HG02678 (cell line): ENCODE measurements around the gene P2RY6.

Source experiments
- ATAC-seq: cut with Tn5 transposase; IDR thresholded peaks from one replicate; pipeline ENCODE4 v1.9.1; 2021; ENCODE audit warnings: mild to moderate bottlenecking, moderate library complexity; ENCODE audit not compliant: unreplicated experiment

The P2RY6 gene

DNA sequence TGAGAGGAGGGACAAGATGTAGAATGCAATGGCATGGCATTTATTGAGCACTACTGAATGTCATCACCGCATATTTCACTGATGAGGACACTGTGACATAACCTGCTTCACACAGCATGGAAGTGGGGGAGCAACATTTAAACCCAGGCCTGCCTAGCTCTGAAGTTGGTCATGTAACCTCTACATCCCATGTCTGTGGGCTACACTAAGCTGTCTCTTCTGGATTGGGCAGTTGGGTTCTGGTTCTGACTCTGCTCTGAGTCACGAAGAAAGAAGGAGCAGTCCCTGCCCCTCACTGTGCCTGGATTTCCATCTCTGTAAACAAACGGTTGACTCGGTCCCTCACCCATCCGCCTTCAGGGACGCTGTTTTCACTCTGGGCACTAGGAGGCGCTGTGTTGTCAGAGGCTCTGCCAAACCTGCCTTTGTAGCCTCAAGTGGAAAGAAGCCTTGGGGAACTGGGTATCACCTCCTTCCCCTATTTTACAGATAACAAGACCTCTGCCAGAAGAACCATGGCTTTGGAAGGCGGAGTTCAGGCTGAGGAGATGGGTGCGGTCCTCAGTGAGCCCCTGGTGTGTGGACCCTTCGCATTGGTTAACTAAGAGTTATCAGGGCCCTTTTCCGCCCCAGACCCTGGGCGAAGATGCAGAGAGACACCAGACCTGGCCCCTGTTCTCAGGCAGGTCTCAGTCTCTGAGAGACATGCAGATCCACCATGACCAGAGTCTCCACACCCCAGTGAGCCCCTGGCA, 23.3 kb downstream of the P2RY6 start:
- no peak for ATAC-seq

GRCh38 chr11:73295996-73296318, 23.8 kb downstream of the P2RY6 start:
- no peak for ATAC-seq

- no peak for ATAC-seq
Observed at GRCh38 chr11:73296501-73297230, 24.5 kb downstream of the P2RY6 start.

DNA sequence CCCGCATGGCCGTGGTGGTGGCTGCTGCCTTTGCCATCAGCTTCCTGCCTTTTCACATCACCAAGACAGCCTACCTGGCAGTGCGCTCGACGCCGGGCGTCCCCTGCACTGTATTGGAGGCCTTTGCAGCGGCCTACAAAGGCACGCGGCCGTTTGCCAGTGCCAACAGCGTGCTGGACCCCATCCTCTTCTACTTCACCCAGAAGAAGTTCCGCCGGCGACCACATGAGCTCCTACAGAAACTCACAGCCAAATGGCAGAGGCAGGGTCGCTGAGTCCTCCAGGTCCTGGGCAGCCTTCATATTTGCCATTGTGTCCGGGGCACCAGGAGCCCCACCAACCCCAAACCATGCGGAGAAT, 25.1 kb downstream of the P2RY6 start:
- ATAC-seq = no peak

DNA sequence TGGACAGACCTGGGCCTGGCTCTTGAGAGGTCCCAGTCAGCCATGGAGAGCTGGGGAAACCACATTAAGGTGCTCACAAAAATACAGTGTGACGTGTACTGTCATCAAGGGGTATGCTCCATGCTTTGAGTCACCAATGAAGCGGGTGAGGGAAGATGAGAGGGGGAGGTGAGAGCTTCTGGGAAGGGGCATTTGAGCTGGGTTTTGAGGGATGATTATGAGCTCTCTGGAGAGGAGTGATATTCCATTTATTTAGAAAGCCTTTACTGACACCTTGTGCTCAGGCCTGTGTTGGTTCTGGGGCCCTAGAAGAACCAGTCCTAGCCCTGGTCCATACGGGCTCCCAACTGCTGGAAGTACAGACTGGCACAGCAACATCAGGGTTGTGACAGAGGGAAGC, 25.6 kb downstream of the P2RY6 start:
- ATAC-seq = no peak

DNA sequence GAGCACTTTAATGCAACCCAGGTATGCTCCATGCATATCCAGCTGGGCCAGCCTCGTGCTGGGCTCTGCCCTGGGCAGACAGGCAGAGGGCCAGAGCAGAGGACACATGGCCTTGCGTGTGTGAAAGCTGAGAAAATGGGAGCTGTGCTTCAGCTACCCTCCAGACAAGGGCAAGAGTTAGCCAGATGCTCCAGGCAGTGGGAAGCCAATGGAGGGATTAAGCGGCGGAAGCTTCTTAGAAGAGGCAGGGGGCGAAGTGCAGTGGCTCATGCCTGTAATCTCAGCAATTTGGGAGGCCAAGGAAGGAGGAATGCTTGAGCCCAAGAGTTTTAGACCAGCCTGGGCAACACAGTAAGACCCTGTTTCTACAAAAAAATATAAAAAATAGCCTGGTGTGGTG, 26.1 kb downstream of the P2RY6 start:
- ATAC-seq = no peak

GRCh38 chr11:73299751-73300150, 27.6 kb downstream of the P2RY6 start:
- no peak for ATAC-seq

DNA sequence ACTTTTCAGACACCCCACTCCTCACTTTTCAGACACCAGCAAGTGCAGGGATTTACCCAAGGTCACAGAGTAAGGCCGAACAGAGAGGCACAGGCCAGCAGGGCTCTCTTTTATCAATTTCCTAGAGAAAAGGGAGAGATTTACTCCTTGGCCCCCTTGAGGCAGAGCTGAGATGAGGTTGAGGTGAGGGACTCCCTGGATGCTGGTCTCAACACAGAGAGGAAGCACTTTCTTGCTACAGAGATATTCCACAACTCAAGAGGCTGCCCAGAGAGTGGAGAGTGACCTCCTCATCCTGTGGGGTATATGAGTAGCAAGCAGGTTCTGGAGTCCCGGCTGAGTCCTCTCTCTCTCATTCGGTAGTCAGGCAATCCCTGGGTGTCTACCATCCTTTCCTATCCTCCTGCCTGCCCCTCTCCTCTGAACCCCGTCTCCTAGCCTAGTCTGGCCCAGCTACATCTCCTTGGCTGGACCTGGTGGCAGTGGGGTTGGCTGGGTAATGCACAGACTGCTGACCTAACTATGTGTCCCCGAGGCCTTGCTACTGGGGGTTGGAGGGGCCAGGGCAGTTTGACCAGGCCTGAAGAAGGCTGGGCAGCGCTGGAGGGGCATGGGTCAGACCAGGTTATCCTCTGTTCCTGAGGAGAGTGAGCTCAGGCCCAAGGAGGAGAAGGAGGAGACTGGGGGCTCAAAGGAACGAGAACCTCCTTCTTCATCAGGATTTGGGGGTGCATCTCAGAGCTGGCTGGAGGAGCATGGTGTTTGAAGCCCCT, 34.1 kb downstream of the P2RY6 start:
- no peak for ATAC-seq

DNA sequence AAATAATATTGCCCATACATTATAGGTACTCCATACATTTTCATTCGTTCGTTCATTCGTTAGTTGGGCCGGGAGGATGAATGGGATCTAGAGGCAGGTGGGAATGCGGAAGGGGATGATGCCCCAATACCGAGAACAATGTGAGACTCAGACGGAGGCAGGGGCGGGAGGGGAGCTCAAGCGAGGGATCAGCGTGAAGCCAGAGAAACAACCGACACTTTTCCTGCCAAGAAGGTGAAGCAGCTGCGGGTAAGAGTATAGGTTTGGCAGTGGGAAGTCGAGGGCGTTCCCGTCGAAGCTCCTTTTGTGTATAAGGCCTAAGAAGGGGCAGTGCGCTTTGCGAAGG, 34.8 kb downstream of the P2RY6 start:
- ATAC-seq = no peak

DNA sequence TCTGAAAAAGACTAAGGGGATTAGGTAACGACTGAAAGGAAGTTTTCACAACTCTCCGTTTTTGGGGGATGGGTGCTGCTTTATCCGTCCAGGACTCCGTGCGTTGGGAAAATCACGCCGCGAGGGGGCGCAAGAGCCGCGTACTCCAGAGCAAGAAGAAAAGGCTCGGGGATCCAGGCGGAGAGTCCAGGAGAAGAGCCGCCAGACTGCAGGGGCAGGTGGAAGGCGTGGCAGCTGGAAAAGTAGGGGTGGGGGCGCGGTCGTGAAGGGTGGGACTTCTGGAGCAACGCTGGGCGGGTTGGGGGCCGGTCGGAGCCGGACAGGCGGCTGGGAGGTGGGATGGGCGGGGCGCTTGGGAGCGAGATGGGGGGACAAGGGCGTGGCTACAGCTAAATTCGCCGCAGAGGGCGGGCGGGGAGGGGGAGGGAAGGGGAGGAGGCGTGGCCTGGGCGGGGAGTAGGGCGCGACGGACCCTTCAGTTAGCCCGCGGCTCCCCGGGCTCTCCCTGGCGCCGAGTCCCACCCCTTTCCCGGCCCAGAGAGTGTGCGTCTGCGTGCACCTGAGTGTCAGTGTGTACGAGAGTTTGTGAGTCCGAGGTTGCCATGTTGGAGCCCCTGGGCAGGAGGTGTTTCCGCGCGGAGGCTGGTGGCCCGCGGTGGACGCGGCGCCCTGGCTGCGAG, 35.3 kb downstream of the P2RY6 start:
- peak; percentile 60 for ATAC-seq

DNA sequence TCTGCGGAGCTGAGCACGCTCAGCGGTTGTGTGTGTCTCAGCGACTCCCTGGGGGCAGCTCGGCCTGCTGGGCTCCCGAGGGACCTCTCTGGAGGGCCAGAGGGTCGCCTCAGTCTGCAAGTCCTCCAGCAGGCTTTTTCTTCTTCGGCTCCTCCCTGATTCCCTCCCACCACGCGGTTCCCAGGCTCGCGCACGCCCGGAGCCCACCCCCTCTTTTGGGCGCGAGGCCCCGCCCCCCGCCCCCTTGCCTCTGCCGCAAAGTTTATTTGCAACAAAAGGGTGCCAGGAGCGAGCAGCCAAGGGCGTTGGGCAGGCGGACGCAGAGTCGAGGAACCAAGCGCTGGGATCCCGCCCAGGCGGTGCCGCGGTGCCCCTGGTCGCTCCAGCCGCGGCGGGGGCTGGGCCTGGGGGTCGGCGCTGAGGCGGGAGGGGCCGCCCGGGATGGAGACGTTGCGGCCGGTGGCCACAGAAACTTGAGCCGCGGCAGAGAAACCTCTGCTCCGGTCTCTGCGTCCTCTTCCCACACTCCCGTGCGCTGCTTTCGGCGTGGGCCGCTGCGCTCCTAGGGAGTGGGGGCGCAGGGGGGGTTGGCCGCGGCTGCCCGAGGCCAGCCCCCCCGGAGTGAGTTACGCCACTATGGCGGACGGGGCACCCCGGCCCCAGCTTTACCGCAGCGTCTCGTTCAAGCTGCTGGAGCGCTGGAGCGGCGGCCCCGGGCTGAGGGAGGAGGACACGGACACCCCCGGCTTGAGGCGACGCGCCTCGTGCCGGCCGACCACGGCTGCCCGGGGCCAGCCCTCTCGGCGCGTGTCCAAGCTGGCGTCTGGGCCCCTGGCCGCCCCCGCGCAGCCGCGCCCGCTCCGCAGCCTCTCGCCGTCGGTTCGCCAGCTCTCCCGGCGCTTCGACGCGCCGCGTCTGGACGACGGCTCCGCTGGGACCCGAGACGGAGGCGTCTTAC, 36.1 kb downstream of the P2RY6 start, which contains the start of gene ARHGEF17:
Gene ARHGEF17, plus strand, starts transcription at position 274 of the 958 bp plus-strand sequence. Its CDS starts 363 bp downstream, at position 637.
- ATAC-seq = peak; percentile 27

DNA sequence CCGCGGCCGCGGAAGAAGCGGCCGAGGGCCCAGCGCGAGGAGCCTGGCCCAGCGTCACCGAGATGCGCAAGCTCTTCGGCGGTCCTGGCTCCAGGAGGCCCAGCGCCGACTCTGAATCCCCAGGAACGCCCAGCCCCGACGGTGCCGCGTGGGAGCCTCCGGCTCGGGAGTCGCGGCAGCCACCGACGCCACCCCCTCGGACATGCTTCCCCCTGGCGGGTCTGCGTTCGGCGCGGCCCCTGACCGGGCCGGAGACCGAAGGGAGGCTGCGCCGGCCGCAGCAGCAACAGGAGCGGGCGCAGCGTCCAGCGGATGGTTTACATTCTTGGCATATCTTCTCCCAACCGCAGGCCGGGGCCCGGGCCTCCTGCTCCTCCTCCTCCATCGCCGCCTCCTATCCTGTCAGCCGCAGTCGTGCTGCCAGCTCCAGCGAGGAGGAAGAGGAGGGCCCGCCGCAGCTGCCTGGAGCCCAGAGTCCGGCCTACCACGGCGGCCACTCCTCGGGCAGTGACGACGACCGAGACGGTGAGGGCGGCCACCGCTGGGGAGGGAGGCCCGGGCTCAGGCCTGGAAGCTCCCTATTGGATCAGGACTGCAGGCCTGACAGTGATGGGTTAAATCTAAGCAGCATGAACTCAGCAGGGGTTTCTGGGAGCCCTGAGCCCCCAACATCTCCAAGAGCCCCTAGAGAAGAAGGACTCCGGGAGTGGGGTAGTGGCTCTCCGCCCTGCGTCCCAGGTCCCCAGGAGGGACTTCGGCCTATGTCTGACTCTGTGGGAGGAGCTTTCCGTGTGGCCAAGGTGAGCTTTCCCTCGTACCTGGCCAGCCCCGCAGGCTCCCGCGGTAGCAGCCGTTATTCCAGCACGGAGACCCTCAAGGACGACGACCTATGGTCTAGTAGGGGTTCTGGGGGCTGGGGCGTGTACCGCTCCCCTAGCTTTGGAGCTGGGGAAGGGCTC, 37.1 kb downstream of the P2RY6 start:
- no peak for ATAC-seq

DNA sequence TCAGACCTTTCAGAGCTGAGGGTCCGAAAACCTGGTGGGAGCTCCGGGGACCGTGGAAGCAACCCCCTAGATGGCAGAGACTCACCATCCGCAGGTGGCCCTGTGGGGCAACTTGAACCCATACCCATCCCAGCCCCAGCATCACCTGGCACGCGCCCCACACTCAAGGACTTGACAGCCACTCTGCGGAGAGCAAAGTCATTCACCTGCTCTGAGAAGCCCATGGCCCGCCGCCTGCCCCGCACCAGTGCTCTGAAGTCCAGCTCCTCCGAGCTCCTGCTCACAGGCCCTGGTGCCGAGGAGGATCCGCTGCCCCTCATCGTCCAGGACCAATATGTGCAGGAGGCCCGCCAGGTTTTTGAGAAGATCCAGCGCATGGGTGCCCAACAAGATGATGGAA, 37.9 kb downstream of the P2RY6 start:
- ATAC-seq = no peak

- no peak for ATAC-seq
Observed at GRCh38 chr11:73310661-73311393, 38.7 kb downstream of the P2RY6 start.

GRCh38 chr11:73311394-73311869, 39.3 kb downstream of the P2RY6 start:
- no peak for ATAC-seq

GRCh38 chr11:73312036-73312435, 39.9 kb downstream of the P2RY6 start:
- no peak for ATAC-seq

GRCh38 chr11:73312851-73313327, 40.8 kb downstream of the P2RY6 start:
- ATAC-seq = no peak

- ATAC-seq = no peak
Observed at GRCh38 chr11:73313652-73314051, 41.5 kb downstream of the P2RY6 start.
